HEK293 (cell line): Measurements from ENCODE around the gene NDUFAF5.

Source experiments
- ZNF24 ChIP-seq: fragments of 450-650 bp; formaldehyde crosslinking; IDR thresholded peaks from 2 replicates; pipeline ENCODE4 v1.5.1; 2016; ENCODE audit warnings: missing biosample characterization, missing genetic modification characterization
- ZNF302 ChIP-seq: fragments of 450-650 bp; formaldehyde crosslinking; IDR thresholded peaks from 2 replicates; pipeline ENCODE4 v1.5.1; 2016; ENCODE audit warnings: missing biosample characterization, missing genetic modification characterization, low read depth
- TF ChIP-seq, protein P1 (sequence below): fragments of 450-650 bp; formaldehyde crosslinking; IDR thresholded peaks from 2 replicates; pipeline ENCODE4 v1.5.1; 2016; ENCODE audit warnings: missing biosample characterization, missing genetic modification characterization
- TF ChIP-seq, protein P2 (sequence below): fragments of 450-650 bp; formaldehyde crosslinking; IDR thresholded peaks from 2 replicates; pipeline ENCODE4 v1.5.1; 2016; ENCODE audit warnings: missing biosample characterization, missing genetic modification characterization, borderline replicate concordance

DNA sequence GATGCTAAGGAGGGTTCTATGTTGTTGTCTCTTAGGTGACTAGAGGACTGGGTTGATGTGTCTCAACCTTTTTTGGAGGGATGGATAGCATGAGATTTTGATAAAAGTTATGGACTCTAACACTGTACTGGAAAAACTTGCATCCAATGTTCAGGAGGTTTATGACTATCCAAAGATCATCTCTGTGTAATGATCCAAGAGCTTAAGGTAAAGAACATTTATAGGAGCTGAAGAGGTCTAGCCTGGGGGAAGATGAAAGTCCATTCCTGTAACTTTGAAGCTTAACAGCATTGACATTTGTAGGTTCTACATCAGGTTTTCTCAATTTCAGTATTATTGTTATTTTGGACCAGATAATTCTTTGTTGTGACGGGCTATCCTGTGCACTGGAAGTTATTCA, 49.0 kb upstream of the NDUFAF5 start:
- TF ChIP-seq, protein P1, sequence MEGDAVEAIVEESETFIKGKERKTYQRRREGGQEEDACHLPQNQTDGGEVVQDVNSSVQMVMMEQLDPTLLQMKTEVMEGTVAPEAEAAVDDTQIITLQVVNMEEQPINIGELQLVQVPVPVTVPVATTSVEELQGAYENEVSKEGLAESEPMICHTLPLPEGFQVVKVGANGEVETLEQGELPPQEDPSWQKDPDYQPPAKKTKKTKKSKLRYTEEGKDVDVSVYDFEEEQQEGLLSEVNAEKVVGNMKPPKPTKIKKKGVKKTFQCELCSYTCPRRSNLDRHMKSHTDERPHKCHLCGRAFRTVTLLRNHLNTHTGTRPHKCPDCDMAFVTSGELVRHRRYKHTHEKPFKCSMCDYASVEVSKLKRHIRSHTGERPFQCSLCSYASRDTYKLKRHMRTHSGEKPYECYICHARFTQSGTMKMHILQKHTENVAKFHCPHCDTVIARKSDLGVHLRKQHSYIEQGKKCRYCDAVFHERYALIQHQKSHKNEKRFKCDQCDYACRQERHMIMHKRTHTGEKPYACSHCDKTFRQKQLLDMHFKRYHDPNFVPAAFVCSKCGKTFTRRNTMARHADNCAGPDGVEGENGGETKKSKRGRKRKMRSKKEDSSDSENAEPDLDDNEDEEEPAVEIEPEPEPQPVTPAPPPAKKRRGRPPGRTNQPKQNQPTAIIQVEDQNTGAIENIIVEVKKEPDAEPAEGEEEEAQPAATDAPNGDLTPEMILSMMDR = no peak
- TF ChIP-seq ZNF24 (tag by site-specific recombination) (no peak), ZNF302 (tag by site-specific recombination) (no peak)
- TF ChIP-seq, protein P2, sequence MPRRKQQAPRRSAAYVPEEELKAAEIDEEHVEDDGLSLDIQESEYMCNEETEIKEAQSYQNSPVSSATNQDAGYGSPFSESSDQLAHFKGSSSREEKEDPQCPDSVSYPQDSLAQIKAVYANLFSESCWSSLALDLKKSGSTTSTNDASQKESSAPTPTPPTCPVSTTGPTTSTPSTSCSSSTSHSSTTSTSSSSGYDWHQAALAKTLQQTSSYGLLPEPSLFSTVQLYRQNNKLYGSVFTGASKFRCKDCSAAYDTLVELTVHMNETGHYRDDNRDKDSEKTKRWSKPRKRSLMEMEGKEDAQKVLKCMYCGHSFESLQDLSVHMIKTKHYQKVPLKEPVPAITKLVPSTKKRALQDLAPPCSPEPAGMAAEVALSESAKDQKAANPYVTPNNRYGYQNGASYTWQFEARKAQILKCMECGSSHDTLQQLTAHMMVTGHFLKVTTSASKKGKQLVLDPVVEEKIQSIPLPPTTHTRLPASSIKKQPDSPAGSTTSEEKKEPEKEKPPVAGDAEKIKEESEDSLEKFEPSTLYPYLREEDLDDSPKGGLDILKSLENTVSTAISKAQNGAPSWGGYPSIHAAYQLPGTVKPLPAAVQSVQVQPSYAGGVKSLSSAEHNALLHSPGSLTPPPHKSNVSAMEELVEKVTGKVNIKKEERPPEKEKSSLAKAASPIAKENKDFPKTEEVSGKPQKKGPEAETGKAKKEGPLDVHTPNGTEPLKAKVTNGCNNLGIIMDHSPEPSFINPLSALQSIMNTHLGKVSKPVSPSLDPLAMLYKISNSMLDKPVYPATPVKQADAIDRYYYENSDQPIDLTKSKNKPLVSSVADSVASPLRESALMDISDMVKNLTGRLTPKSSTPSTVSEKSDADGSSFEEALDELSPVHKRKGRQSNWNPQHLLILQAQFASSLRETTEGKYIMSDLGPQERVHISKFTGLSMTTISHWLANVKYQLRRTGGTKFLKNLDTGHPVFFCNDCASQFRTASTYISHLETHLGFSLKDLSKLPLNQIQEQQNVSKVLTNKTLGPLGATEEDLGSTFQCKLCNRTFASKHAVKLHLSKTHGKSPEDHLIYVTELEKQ (tag by site-specific recombination) = no peak
